ENCODE results near the gene EGFLAM. TPM values are rescaled to one million over a fixed set of nuclear protein-coding genes. Genes with fewer than 3 reads are reported as not detected.

Gene EGFLAM
- total and polyA plus RNA-seq, 5 donors = 2.4 to 4.5 (median 3.4) TPM

DNA sequence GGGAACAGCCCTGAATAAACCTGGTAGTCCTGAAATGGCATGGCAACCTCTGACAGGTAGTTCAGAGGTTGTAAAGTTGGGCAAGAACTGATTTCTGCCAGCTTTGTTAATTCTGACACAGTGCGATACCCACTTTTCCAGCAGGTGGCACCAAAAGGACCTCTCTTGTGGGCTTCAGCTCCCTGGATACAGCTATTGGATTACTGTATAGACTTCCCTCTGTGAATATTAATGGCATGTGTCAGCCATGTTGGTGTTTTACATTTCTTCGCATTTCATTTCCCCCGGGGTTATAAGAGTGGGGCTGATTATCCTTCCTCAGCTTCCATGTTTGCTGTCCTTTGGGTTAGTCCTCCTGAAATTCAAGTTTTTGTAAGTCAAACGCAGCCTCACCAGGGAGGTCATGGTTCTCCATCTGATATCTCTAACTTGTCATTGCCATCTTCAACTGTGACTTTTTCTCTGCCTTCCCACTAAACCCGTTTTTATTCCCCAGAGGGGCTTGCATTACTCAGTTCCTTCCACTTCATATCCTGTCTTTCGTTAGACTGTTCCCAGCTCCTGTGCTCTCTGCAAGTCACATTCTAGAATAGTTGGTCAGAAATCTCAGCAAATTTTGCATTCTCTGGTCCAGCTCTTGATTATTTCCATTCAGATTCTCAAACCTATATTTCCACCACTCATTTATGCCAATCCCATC is 162.5 kb downstream of the EGFLAM start:
- Histone ChIP-seq H3K27ac (ENCODE audit: low read length) (no peak overlapping the region), H3K4me1 (ENCODE audit: control insufficient read depth, insufficient read depth, low read length) (no peaks in the 10 kb centered on the region), H3K4me3 (ENCODE audit: low read length) (no peak overlapping the region), H3K27me3 (ENCODE audit: control insufficient read depth, insufficient read depth) (no peaks in the 10 kb centered on the region), H3K9me3 (ENCODE audit: control insufficient read depth, low read length) (peaks cover 3% of the 10 kb centered on the region)
- intact Hi-C loops (cut with DNase I) = no loop called here
- 40% methylated on average over 6 of the region's 6 CpGs for WGBS
- ATAC-seq (peak; percentile 52 to 59), DNase-seq (peak; percentile 54 to 83 (median 58))

DNA sequence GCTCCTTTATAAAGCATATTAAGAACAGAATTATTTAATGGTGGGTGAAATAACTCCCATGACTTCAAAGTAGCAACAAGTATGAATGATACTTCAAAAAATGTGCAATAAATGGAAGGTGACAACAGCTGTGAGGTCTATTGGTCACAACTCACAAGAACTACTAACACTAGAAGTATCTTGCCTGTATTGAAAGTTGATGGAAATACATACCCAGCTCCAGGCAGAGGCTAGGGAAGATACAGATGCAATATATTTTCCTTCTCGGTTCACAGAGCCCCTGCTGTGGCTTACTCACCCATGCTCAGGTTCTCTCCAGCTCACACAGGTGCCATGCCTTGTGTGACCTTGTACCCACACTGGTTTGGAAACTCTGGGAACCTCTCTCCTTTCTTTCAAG is 164.3 kb downstream of the EGFLAM start:
- DNase-seq (no peak), ATAC-seq (no peak)
- Histone ChIP-seq H3K27me3 (ENCODE audit: control insufficient read depth, insufficient read depth) (no peaks in the 10 kb centered on the region), H3K9me3 (ENCODE audit: control insufficient read depth, low read length) (peaks cover 3% of the 10 kb centered on the region), H3K4me1 (ENCODE audit: control insufficient read depth, insufficient read depth, low read length) (no peaks in the 10 kb centered on the region), H3K4me3 (ENCODE audit: low read length) (no peak overlapping the region), H3K27ac (ENCODE audit: low read length) (no peak overlapping the region)
- intact Hi-C loops (cut with DNase I) = no loop called here
- 72% methylated on average over 1 of the region's 1 CpG for WGBS

DNA sequence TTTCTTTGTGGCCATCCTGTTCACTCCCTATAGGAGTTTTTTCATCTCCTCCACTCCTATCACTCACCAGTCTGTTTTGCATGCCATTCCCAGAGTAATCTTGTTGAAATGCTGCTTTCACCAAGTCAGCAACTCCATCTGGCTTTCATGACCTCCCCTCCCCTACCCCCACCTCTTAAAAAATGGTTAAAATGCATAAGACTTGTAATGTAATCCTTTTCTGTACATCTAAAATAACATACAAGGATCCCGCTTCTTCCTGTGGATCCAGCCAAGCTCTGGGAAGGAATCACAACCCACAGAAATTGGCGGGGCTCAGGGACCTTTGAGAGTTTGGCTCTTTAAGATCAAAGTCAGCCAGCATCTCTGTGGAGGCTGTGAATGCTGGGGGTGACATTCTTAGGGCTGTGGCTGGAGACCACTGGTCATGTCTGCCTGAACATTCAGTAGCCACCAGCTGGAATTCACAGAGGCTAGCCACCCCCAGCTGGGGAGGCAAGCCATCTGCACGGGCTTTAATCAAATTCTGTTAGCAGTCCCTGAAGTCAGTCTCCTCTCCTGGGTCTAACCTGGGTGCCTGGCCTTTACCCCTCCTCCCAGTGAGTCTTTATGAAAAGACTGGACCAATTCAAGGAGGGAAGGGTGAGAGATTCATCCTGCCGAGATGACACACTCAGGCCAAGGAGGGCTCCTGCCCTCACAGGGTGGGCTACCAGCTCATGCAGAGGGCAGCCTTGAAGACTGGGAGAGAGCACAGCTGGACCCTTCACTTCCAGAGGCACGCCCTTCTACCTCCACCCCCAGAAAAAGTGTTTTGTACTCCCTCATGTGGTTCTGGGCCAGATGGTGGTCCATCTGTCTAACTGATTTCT is 165.2 kb downstream of the EGFLAM start:
- H3K27ac ChIP-seq (ENCODE audit: low read length) = no peak overlapping the region
- intact Hi-C loops (cut with DNase I) = no loop called here

DNA sequence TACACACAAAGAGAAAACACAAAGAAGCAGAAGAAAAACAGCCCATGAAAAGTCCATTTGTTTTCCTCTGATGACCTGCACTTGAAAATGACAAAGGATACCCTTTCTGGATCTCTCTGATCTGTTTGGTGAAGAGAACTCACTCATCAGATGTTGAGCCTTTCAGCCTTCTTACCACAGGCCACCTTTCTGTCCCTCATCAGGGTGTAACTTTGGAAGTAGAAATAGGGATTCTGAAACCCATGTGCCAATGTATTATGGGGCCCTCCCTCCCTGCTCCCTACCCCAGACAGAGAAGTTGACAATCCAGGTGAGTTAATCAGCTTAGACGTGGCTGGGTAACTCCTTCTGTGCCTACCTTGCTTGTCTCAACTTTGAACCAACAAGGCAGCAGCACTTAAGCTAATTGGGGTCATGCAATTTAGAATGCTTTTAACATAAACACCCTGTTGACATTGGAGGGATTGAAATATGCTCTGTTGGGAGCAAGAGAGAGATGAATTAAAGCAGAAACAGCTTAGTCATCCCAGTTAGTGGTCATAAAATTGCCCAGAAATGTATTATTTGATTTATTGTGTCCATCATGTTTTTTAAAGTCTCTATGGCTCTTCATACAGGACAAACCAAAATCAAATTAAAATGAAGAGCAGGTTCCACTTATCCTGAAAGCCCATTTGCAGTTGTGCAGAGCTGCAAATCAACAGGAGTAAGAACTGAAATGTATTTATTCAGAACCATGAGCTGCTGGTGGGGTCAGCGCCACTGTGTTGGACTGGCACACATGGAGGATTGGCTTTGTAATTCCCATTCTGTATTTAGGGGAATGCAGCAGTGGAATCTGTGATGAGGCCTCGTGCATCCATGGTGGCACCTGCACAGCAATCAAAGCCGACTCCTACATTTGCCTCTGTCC is 166.0 kb downstream of the EGFLAM start:
- no peak overlapping the region for H3K27ac ChIP-seq (ENCODE audit: low read length)
- no peaks in the 10 kb centered on the region for H3K27me3 ChIP-seq (ENCODE audit: control insufficient read depth, insufficient read depth)
- 88% methylated on average over 4 of the region's 4 CpGs for WGBS
- peaks cover 3% of the 10 kb centered on the region for H3K9me3 ChIP-seq (ENCODE audit: control insufficient read depth, low read length)
- no peak overlapping the region for H3K4me3 ChIP-seq (ENCODE audit: low read length)
- no peak for DNase-seq
- ATAC-seq = no peak
- intact Hi-C loops (cut with DNase I) = no loop called here
- H3K4me1 ChIP-seq (ENCODE audit: control insufficient read depth, insufficient read depth, low read length) = no peaks in the 10 kb centered on the region

More for the DNA sequence above, 165.2 kb downstream of the EGFLAM start:
- WGBS = 82% methylated on average over 5 of the region's 5 CpGs
- Histone ChIP-seq H3K27me3 (ENCODE audit: control insufficient read depth, insufficient read depth) (no peaks in the 10 kb centered on the region), H3K4me1 (ENCODE audit: control insufficient read depth, insufficient read depth, low read length) (no peaks in the 10 kb centered on the region), H3K9me3 (ENCODE audit: control insufficient read depth, low read length) (peaks cover 3% of the 10 kb centered on the region), H3K4me3 (ENCODE audit: low read length) (no peak overlapping the region)
- DNase-seq (no peak), ATAC-seq (no peak)

DNA sequence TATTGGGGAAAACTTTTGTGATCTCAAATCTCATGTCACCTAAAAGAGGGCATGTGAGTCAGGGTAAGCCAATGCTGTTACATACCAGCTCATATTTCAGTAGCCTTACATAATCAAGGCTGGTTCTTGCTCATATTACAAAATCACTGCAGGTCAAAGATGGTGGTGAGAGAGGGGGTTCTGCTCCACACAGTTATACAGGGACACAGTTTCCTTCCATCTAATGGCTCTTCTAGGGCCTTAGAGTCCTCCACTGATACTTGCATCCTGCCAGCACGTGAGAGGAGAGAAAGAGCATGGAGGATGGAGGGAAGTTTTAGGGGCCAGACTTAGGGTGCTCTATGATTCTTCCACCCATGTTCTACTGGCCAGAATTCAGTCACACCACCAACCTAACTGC is 168.1 kb downstream of the EGFLAM start:
- intact Hi-C loops (cut with DNase I) = no loop called here
- Histone ChIP-seq H3K27me3 (ENCODE audit: control insufficient read depth, insufficient read depth) (no peaks in the 10 kb centered on the region), H3K4me3 (ENCODE audit: low read length) (no peak overlapping the region), H3K27ac (ENCODE audit: low read length) (no peak overlapping the region), H3K9me3 (ENCODE audit: control insufficient read depth, low read length) (peaks cover 3% of the 10 kb centered on the region), H3K4me1 (ENCODE audit: control insufficient read depth, insufficient read depth, low read length) (no peaks in the 10 kb centered on the region)
- ATAC-seq = no peak
- no peak for DNase-seq
- 79% methylated on average over 1 of the region's 1 CpG for WGBS

DNA sequence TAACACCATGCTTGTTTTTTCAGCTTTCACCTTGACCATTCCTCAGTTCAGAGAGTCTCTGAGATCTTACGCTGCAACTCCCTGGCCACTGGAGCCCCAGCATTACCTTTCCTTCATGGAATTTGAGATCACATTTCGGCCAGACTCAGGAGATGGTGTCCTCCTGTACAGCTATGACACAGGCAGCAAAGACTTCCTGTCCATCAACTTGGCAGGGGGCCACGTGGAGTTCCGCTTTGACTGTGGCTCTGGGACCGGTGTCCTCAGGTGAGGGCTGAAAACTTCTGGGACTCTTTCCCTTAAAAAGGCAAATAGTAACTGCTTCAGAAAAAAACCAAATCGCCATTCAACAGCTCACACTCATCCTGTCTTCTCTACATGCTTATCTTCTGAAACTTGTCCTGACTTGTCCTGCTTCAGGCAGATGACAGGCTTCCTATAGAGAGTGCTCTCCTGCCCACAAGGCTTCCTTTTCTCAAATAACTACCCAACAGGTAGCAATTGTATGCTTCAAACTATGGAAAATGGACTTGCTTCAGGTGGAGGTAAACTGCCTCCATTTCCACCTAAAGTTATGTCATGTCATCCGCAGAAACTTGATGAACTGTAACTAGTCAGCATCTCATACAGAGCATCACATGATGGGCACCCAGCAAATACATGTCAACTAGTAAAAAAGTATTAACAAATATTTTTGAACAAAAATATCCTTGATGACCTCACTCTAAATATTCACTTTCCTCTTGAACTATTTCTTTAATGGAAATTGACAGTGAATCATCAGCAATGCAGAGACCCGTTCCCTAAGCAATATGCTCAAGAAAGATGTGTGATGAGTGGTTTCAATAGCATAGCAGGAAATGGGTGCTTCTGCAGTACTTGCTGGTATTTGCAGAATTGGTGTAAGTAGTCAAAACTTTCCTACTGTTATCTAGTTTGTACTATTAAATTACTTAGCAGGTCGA is 168.9 kb downstream of the EGFLAM start:
- no peaks in the 10 kb centered on the region for H3K27me3 ChIP-seq (ENCODE audit: control insufficient read depth, insufficient read depth)
- no peak for DNase-seq
- intact Hi-C loops (cut with DNase I) = no loop called here
- ATAC-seq = no peak
- H3K27ac ChIP-seq (ENCODE audit: low read length) = no peak overlapping the region
- no peaks in the 10 kb centered on the region for H3K4me1 ChIP-seq (ENCODE audit: control insufficient read depth, insufficient read depth, low read length)
- 79% methylated on average over 9 of the region's 9 CpGs for WGBS
- no peak overlapping the region for H3K4me3 ChIP-seq (ENCODE audit: low read length)
- peaks cover 3% of the 10 kb centered on the region for H3K9me3 ChIP-seq (ENCODE audit: control insufficient read depth, low read length)

DNA sequence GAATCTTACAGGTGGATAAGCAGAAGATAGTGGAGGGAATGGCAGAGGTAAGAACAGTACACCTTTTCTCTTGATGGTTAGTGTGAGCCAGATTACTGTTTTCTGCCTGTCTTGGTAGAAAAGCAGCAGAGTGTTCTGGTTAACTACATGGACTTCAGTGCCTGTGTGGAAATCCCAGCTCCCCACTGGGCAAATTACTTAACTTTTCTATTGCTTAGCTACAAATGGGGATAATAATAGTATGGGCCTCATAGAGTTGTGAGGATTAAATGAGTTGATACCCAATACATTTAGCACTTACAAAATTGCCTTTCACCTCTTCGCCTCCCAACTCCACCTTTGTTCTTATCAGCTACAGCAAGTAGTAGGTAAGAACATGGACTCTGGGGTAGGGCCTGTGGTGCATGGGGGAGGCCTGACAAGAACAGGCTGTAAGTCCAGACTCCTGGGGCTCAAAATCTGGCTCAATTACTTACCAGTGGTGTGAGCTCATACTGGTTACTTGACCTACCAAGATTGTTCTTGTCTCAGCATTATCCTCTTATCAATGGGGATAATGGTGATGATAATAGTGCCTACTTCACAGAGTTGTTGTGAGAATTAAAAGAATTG is 173.0 kb downstream of the EGFLAM start:
- Histone ChIP-seq H3K27me3 (ENCODE audit: control insufficient read depth, insufficient read depth) (no peaks in the 10 kb centered on the region), H3K27ac (ENCODE audit: low read length) (no peak overlapping the region), H3K9me3 (ENCODE audit: control insufficient read depth, low read length) (no peaks in the 10 kb centered on the region), H3K4me3 (ENCODE audit: low read length) (no peak overlapping the region), H3K4me1 (ENCODE audit: control insufficient read depth, insufficient read depth, low read length) (peaks cover 4% of the 10 kb centered on the region)
- WGBS = 98% methylated on average over 1 of the region's 1 CpG
- intact Hi-C loops (cut with DNase I) = loop anchor here in 1 of 4 donors (10.0 kb wide), 1 partner anchor 233 kb away; no protein-coding TSS in a partner anchor
- no peak for DNase-seq
- ATAC-seq = no peak

DNA sequence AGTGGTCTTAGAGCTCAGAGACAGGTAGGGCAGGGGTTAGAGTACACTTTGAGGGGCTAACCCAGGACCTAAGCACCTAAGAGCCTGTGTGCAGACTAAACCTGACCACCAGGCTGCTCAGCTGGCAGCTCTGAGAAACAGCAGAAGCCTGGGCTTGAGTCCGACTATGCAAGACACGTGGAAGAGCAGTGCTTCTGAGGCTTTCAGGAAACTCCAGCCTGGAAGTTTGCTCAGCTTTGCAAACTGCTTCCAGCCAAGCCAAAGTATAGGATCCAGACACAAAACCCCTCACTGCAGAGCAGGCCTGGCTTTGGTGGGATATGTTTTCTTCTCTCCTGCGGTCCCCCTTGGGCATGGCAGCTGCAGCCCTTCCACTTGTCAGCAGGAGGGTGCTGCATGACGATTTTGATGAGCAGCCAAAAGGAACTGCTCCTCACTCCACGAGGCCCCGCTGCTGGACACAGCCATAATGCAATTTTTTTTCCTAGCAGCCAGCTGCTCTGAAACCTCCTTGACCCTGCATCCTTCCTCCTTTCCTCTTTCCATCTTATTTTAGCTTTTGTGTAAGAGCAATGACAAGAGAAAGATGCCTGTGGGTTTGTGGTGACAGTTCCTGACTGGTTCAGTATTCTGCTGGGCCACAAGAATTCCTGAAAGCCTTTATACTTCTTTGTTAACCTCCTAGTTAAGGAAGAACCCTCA is 175.0 kb downstream of the EGFLAM start:
- WGBS = 7% methylated on average over 6 of the region's 6 CpGs
- no peaks in the 10 kb centered on the region for H3K9me3 ChIP-seq (ENCODE audit: control insufficient read depth, low read length)
- peak; percentile 83 to 92 for ATAC-seq
- intact Hi-C loops (cut with DNase I) = loop anchor here in 1 of 4 donors (10.0 kb wide), 1 partner anchor 231 kb away; no protein-coding TSS in a partner anchor
- H3K4me3 ChIP-seq (ENCODE audit: low read length) = no peak overlapping the region
- no peak overlapping the region for H3K27ac ChIP-seq (ENCODE audit: low read length)
- peak; percentile 61 to 84 (median 83) for DNase-seq
- H3K4me1 ChIP-seq (ENCODE audit: control insufficient read depth, insufficient read depth, low read length) = peaks cover 4% of the 10 kb centered on the region
- no peaks in the 10 kb centered on the region for H3K27me3 ChIP-seq (ENCODE audit: control insufficient read depth, insufficient read depth)

DNA sequence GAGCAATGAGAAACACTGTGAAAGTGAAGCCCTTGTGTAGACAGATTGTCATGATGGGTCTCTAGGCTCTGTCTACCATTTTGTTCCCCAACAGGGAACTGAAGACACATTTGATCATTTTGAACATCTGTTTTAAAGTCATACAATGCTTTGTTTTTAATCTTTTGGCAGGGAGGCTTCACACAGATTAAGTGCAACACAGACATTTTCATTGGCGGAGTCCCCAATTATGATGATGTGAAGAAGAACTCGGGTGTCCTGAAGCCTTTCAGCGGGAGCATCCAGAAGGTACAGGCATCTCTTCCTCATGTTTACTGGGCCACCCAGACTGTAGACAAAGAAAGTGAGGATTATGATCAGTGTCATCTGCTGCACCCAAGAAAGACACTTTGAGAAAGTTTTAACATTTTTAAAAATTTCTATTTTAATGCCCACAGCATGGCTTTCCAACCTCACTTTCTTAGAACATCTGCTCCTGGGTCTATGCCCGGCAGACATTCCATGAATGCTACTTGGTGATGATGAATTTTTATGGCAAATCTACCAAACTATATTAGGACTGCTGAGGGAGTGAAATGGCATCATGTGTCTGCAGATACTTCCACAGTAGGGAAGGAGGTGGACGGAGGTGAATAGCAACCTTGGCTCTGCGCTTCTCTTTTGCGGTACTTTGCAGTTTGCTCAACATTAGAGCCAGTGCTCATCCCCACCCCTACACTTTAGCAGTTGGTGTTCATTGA is 176.8 kb downstream of the EGFLAM start:
- ATAC-seq (no peak), DNase-seq (no peak)
- Histone ChIP-seq H3K4me1 (ENCODE audit: control insufficient read depth, insufficient read depth, low read length) (peaks cover 4% of the 10 kb centered on the region), H3K27ac (ENCODE audit: low read length) (no peak overlapping the region), H3K9me3 (ENCODE audit: control insufficient read depth, low read length) (peaks cover 2% of the 10 kb centered on the region), H3K4me3 (ENCODE audit: low read length) (no peak overlapping the region), H3K27me3 (ENCODE audit: control insufficient read depth, insufficient read depth) (no peaks in the 10 kb centered on the region)
- intact Hi-C loops (cut with DNase I) = loop anchor here in 1 of 4 donors (10.0 kb wide), 1 partner anchor 230 kb away; no protein-coding TSS in a partner anchor
- 84% methylated on average over 7 of the region's 7 CpGs for WGBS

Data from right cardiac atrium (tissue), 5 donors.